Anterior cingulate cortex (tissue), 58 donors: ENCODE data around the gene G6PC1.
"Not testable (repeated sequence)": the region's sequence is repeated elsewhere in the genome, so short reads cannot be mapped to it uniquely, and the experiment has no call there.

Experiments
- DNase-seq, 58 donors: peaks; one replicate each; lab custom pipeline; 2025; lab: John Stamatoyannopoulos, UW

Gene G6PC1

GRCh38 chr17:42873315-42873714, 27.3 kb upstream of the G6PC1 start:
- DNase-seq: no peak

- DNase-seq: not testable (repeated sequence)
These were observed 26.5 kb upstream of the G6PC1 start for GRCh38 chr17:42873932-42874695.

- no peak for DNase-seq
These were observed 23.6 kb upstream of the G6PC1 start for GRCh38 chr17:42877037-42877436.

GRCh38 chr17:42878123-42878880, 22.3 kb upstream of the G6PC1 start:
- no peak for DNase-seq

- no peak for DNase-seq
These were observed 21.5 kb upstream of the G6PC1 start for GRCh38 chr17:42878924-42879595.

- DNase-seq: no peak
These were observed 21.0 kb upstream of the G6PC1 start for GRCh38 chr17:42879596-42879985.

- peak in 1 of 58 donors; percentile 7 for DNase-seq
These were observed 19.8 kb upstream of the G6PC1 start for GRCh38 chr17:42880776-42881310.

- DNase-seq: not testable (repeated sequence)
These were observed 18.9 kb upstream of the G6PC1 start for GRCh38 chr17:42881706-42882105.

- no peak for DNase-seq
These were observed 18.4 kb upstream of the G6PC1 start for GRCh38 chr17:42882166-42882565.

GRCh38 chr17:42883802-42884558, 16.6 kb upstream of the G6PC1 start:
- no peak for DNase-seq

GRCh38 chr17:42885806-42886205, 14.8 kb upstream of the G6PC1 start:
- not testable (repeated sequence) for DNase-seq

GRCh38 chr17:42886283-42887176, 14.1 kb upstream of the G6PC1 start:
- DNase-seq: no peak

GRCh38 chr17:42889809-42890208, 10.8 kb upstream of the G6PC1 start:
- DNase-seq: no peak

GRCh38 chr17:42891539-42892152, 9.0 kb upstream of the G6PC1 start:
- peak in 5 of 58 donors; percentile 1 to 14 (median 5) for DNase-seq

GRCh38 chr17:42893359-42893758, 7.2 kb upstream of the G6PC1 start:
- no peak for DNase-seq

GRCh38 chr17:42894283-42895184, 6.1 kb upstream of the G6PC1 start:
- no peak for DNase-seq

GRCh38 chr17:42895185-42895555, 5.4 kb upstream of the G6PC1 start:
- peak in 3 of 58 donors; percentile 2 to 15 (median 7) for DNase-seq
